Neural cell (in vitro differentiated cells): ENCODE results near the gene PTPRK. TPM values are rescaled to one million over a fixed set of nuclear protein-coding genes. Genes with fewer than 3 reads are reported as not detected.

ENCODE experiments used
- H2AFZ ChIP-seq: fragments of 200-600, 300-800 bp; sonication (generic), shearing (Covaris generic); 2 replicates; pipeline ENCODE4 v1.6.0; 2014; ENCODE audit warnings: low read depth, mild to moderate bottlenecking, antibody characterized with exemption, low read length, moderate library complexity
- H3F3A ChIP-seq: fragments of 200-600 bp; shearing (Covaris generic); 2 replicates; pipeline ENCODE4 v1.6.1; 2016; ENCODE audit warnings: mild to moderate bottlenecking, moderate library complexity, mixed read lengths, antibody characterized with exemption, low read length; ENCODE audit not compliant: insufficient read depth, poor library complexity, severe bottlenecking
- H3K27ac ChIP-seq: fragments of 200-600, 300-800 bp; sonication (generic), shearing (Covaris generic); 2 replicates; pipeline ENCODE4 v1.5.1; 2014; ENCODE audit warnings: mild to moderate bottlenecking, low read length, moderate library complexity
- H3K27me3 ChIP-seq: fragments of 300-800, 200-600 bp; sonication (generic), shearing (Covaris generic); 2 replicates; pipeline ENCODE4 v1.6.0; 2014; ENCODE audit warnings: mild to moderate bottlenecking, low read depth, low read length, moderate library complexity; ENCODE audit not compliant: insufficient read depth
- H3K36me3 ChIP-seq: fragments of 300-800, 200-600 bp; sonication (generic), shearing (Covaris generic); 2 replicates; pipeline ENCODE4 v1.5.1; 2014; ENCODE audit warnings: mild to moderate bottlenecking, antibody characterized with exemption, low read length, moderate library complexity; ENCODE audit not compliant: insufficient read depth
- H3K4me2 ChIP-seq: fragments of 300-800, 200-600 bp; sonication (generic), shearing (Covaris generic); 2 replicates; pipeline ENCODE4 v1.6.0; 2014; ENCODE audit warnings: mild to moderate bottlenecking, low read length
- H3K4me3 ChIP-seq: fragments of 300-800, 200-600 bp; sonication (generic), shearing (Covaris generic); 2 replicates; pipeline ENCODE4 v1.5.1; 2014; ENCODE audit warnings: mild to moderate bottlenecking, low read length, moderate library complexity
- H3K79me2 ChIP-seq: fragments of 200-600 bp; shearing (Covaris generic); replicated peaks from 2 replicates; pipeline ENCODE4 v1.6.0; 2014; ENCODE audit warnings: mild to moderate bottlenecking, low read length, moderate library complexity; ENCODE audit not compliant: insufficient read depth
- H3K9ac ChIP-seq: fragments of 300-800, 200-600 bp; sonication (generic), shearing (Covaris generic); 2 replicates; pipeline ENCODE4 v1.6.1; 2016; ENCODE audit warnings: mild to moderate bottlenecking, low read length, mixed read lengths
- H3K9me2 ChIP-seq: fragments of 200-600 bp; shearing (Covaris generic); 2 replicates; pipeline ENCODE4 v1.6.1; 2016; ENCODE audit warnings: mild to moderate bottlenecking, low read length, mixed read lengths; ENCODE audit not compliant: insufficient read depth
- H3K9me3 ChIP-seq: fragments of 200-600, 300-800 bp; sonication (generic), shearing (Covaris generic); 2 replicates; pipeline ENCODE4 v1.6.1; 2016; ENCODE audit warnings: mild to moderate bottlenecking, mixed run types, low read length, moderate library complexity, mixed read lengths
- H4K20me1 ChIP-seq: fragments of 200-600 bp; shearing (Covaris generic); 2 replicates; pipeline ENCODE4 v1.6.1; 2016; ENCODE audit warnings: mild to moderate bottlenecking, mixed run types; ENCODE audit not compliant: insufficient read depth
- CTCF ChIP-seq: fragments of 450-650 bp; IDR thresholded peaks from 2 replicates; pipeline ENCODE4 v1.5.1; 2014; ENCODE audit warnings: antibody characterized with exemption, mild to moderate bottlenecking, moderate library complexity; ENCODE audit not compliant: poor library complexity, severe bottlenecking
- EP300 ChIP-seq: fragments of 450-650 bp; conservative IDR thresholded peaks from 2 replicates; pipeline ENCODE4 v1.6.1; 2014; ENCODE audit warnings: antibody characterized with exemption, mild to moderate bottlenecking, moderate library complexity; ENCODE audit not compliant: poor library complexity, severe bottlenecking
- EZH2 ChIP-seq: fragments of 200-600, 300-800 bp; shearing (Covaris generic), sonication (generic); IDR thresholded peaks from 2 replicates; pipeline ENCODE4 v1.6.1; 2014; ENCODE audit warnings: antibody characterized with exemption, low read length, borderline replicate concordance, mild to moderate bottlenecking; ENCODE audit not compliant: insufficient read depth, poor library complexity, severe bottlenecking
- MXI1 ChIP-seq: fragments of 450-650 bp; conservative IDR thresholded peaks from 2 replicates; pipeline ENCODE4 v1.6.1; 2014; ENCODE audit warnings: antibody characterized with exemption, mild to moderate bottlenecking; ENCODE audit not compliant: poor library complexity, severe bottlenecking
- POLR2AphosphoS5 ChIP-seq: IDR thresholded peaks from 2 replicates; pipeline ENCODE4 v1.6.1; 2012
- RAD21 ChIP-seq: fragments of 450-650 bp; conservative IDR thresholded peaks from 2 replicates; pipeline ENCODE4 v1.6.1; 2014; ENCODE audit warnings: antibody characterized with exemption, mild to moderate bottlenecking, moderate library complexity
- REST ChIP-seq: IDR thresholded peaks from 2 replicates; pipeline ENCODE4 v1.6.1; 2012; ENCODE audit warnings: borderline replicate concordance
- SMC3 ChIP-seq: fragments of 450-650 bp; conservative IDR thresholded peaks from 2 replicates; pipeline ENCODE4 v1.6.1; 2014; ENCODE audit warnings: antibody characterized with exemption, mild to moderate bottlenecking, moderate library complexity; ENCODE audit not compliant: poor library complexity
- TAF1 ChIP-seq: IDR thresholded peaks from 2 replicates; pipeline ENCODE4 v1.6.1; 2012; ENCODE audit warnings: low read depth
- polyA plus RNA-seq: library from polyadenylated mRNA; depleted of rRNA; stranded (reverse); fragments of >200 nt; gene quantifications from 2 replicates; pipeline ENCODE4 v1.2.3, GENCODE V29; 2014

PTPRK gene
- polyA plus RNA-seq, 1 donor from 2014 or later: 10.4 TPM

GRCh38 chr6:128239146-128239545 lies 281.3 kb downstream of the PTPRK start:
- H2AFZ ChIP-seq: no peak overlapping the region
- no peak for TF ChIP-seq EZH2
- TF ChIP-seq RAD21: no peak
- TF ChIP-seq MXI1: no peak
- TF ChIP-seq REST: no peak
- no peak for TF ChIP-seq CTCF
- no peak for TF ChIP-seq EP300
- TF ChIP-seq TAF1: no peak
- no peak for TF ChIP-seq POLR2AphosphoS5
- TF ChIP-seq SMC3: no peak

DNA sequence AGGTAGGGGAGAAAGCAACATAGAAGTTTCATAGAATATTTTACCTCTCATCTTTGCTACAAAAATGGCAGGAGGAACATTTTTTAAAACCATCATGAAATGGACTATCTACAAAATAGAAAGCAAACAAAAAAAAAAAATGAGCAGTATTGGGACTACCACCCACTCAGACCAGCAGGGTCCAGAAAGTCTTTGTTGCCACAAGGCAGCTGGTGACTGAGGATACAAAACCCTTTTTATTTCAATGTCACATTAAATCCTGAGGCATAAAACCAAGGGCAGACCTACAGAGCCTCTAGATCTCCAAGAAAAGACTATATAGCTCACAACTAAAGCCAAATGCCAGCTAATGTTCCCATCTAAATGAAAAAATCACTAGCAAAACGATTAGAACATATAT lies 282.2 kb downstream of the PTPRK start:
- Histone ChIP-seq H3K79me2 (no peaks in the 10 kb centered on the region), H3K4me2 (no peak overlapping the region), H3F3A (no peaks in the 10 kb centered on the region), H3K27ac (no peak overlapping the region), H3K36me3 (no peaks in the 10 kb centered on the region), H3K4me3 (no peak overlapping the region), H4K20me1 (no peaks in the 10 kb centered on the region), H3K9me3 (no peaks in the 10 kb centered on the region), H3K9ac (no peak overlapping the region), H3K27me3 (no peaks in the 10 kb centered on the region), H2AFZ (no peak overlapping the region), H3K9me2 (no peaks in the 10 kb centered on the region)
- TF ChIP-seq TAF1: no peak
- no peak for TF ChIP-seq SMC3
- TF ChIP-seq RAD21: no peak
- no peak for TF ChIP-seq EP300
- TF ChIP-seq EZH2: no peak
- TF ChIP-seq POLR2AphosphoS5: no peak
- no peak for TF ChIP-seq REST
- no peak for TF ChIP-seq MXI1
- TF ChIP-seq CTCF: no peak

More at GRCh38 chr6:128239146-128239545, 281.3 kb downstream of the PTPRK start:
- Histone ChIP-seq H3K9me2 (no peaks in the 10 kb centered on the region), H3K4me2 (no peak overlapping the region), H3K9ac (no peak overlapping the region), H3K27ac (no peak overlapping the region), H3K36me3 (no peaks in the 10 kb centered on the region), H3K79me2 (no peaks in the 10 kb centered on the region), H3K9me3 (no peaks in the 10 kb centered on the region), H3F3A (no peaks in the 10 kb centered on the region), H4K20me1 (no peaks in the 10 kb centered on the region), H3K4me3 (no peak overlapping the region), H3K27me3 (no peaks in the 10 kb centered on the region)
